Transverse colon (tissue), 4 donors: ENCODE results near the gene LCT.

ENCODE experiments used
- EP300 ChIP-seq: sonication (generic); formaldehyde crosslinking; IDR thresholded peaks from one replicate; pipeline ENCODE4 v1.6.1; 2017; ENCODE audit warnings: antibody characterized with exemption, low read depth
- POLR2A ChIP-seq: fragments of 450-650 bp; IDR thresholded peaks from one replicate; pipeline ENCODE4 v1.6.1; 2016; ENCODE audit warnings: antibody characterized with exemption, mild to moderate bottlenecking, moderate library complexity
- POLR2AphosphoS5 ChIP-seq, 3 donors: sonication (generic); formaldehyde crosslinking; IDR thresholded peaks; one replicate each; pipeline ENCODE4 v1.6.1; 2016; ENCODE audit warnings: antibody characterized with exemption in 3 of 3
- TF ChIP-seq, protein P1 (sequence below), 5 experiments: fragments of 200-600 bp in 3 of 5; fragments of 450-650 bp in 2 of 5; sonication (generic) in 3 of 5; IDR thresholded peaks; 1 replicate in 2 of 5; 2 replicates in 3 of 5; pipeline ENCODE4 v1.5.1; 2016 to 2017; ENCODE audit warnings: antibody characterized with exemption in 5 of 5, inconsistent platforms in 3 of 5, mild to moderate bottlenecking in 2 of 5, moderate library complexity in 1 of 5

DNA sequence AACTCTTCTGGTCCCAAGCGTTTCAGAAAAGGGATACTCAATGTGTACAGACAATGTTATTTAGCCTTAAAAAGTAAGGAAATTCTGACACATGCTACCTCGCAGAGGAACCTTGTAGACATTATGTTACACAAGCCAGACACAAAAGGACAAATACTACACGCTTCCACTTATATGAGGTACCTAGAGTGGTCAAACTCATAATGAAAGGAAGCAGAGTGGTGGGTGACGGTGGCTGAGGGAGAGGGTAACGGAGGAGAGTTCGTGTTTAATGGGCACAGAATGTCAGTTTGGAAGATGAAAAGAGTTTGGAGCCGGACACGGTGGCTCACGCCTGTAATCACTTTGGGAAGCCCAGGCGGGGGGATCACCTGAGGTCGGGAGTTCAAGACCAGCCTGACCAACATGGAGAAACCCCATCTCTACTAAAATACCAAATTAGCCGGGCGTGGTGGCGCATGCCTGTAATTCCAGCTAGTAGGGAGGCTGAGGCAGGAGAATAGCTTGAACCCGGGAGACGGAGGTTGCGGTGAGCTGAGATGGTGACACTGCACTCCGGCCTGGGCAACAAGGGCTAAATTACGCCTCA, 37.9 kb upstream of the LCT start:
- TF ChIP-seq POLR2AphosphoS5 (IDR thresholded peaks at IDR 0.05) (no peak), EP300 (no peak), POLR2A (no peak)
- TF ChIP-seq, protein P1, sequence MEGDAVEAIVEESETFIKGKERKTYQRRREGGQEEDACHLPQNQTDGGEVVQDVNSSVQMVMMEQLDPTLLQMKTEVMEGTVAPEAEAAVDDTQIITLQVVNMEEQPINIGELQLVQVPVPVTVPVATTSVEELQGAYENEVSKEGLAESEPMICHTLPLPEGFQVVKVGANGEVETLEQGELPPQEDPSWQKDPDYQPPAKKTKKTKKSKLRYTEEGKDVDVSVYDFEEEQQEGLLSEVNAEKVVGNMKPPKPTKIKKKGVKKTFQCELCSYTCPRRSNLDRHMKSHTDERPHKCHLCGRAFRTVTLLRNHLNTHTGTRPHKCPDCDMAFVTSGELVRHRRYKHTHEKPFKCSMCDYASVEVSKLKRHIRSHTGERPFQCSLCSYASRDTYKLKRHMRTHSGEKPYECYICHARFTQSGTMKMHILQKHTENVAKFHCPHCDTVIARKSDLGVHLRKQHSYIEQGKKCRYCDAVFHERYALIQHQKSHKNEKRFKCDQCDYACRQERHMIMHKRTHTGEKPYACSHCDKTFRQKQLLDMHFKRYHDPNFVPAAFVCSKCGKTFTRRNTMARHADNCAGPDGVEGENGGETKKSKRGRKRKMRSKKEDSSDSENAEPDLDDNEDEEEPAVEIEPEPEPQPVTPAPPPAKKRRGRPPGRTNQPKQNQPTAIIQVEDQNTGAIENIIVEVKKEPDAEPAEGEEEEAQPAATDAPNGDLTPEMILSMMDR (IDR thresholded peaks at IDR 0.05), result no peak
